GM23338 (cell line): ENCODE results near the gene RARRES2. TPM values are rescaled to one million over a fixed set of nuclear protein-coding genes. Genes with fewer than 3 reads are reported as not detected.
A peak's percentile ranks its signal among the peaks of the same experiment; 100 is the strongest.

Experiments
- ATAC-seq: fragments of 200-7000 bp; cut with Tn5 transposase; 3 replicates; pipeline ENCODE4 v1.9.1; 2020
- DNase-seq: peaks from one replicate; pipeline ENCODE4 v3.0.0-alpha.2; 2015; ENCODE audit warnings: low spot score
- H2AFZ ChIP-seq: fragments of 200-600 bp; sonication (generic); 2 replicates; pipeline ENCODE4 v1.8.0; 2016; ENCODE audit warnings: antibody characterized with exemption, mild to moderate bottlenecking, moderate library complexity
- H3F3A ChIP-seq: fragments of 200-600 bp; sonication (generic); replicated peaks from 2 replicates; pipeline ENCODE4 v1.8.0; 2017; ENCODE audit warnings: antibody characterized with exemption, mixed run types, low read depth
- H3K27ac ChIP-seq: fragments of 200-600 bp; sonication (generic); 2 replicates; pipeline ENCODE4 v1.6.1; 2016; ENCODE audit warnings: low read depth
- H3K27me3 ChIP-seq: fragments of 200-600 bp; sonication (generic); 2 replicates; pipeline ENCODE4 v1.8.0; 2016; ENCODE audit warnings: mild to moderate bottlenecking, mixed run types, moderate library complexity; ENCODE audit not compliant: insufficient read depth
- H3K36me3 ChIP-seq: fragments of 200-600 bp; sonication (generic); 2 replicates; pipeline ENCODE4 v1.8.0; 2016; ENCODE audit warnings: mild to moderate bottlenecking; ENCODE audit not compliant: insufficient read depth
- H3K4me1 ChIP-seq: fragments of 200-600 bp; sonication (generic); 2 replicates; pipeline ENCODE4 v1.8.0; 2016; ENCODE audit warnings: mild to moderate bottlenecking, moderate library complexity; ENCODE audit not compliant: insufficient read depth
- H3K4me2 ChIP-seq: fragments of 200-600 bp; sonication (generic); 2 replicates; pipeline ENCODE4 v1.7.1; 2017; ENCODE audit warnings: mixed run types
- H3K4me3 ChIP-seq: fragments of 200-600 bp; sonication (generic); 2 replicates; pipeline ENCODE4 v1.6.1; 2016; ENCODE audit warnings: mixed run types
- H3K79me2 ChIP-seq: fragments of 200-600 bp; sonication (generic); replicated peaks from 2 replicates; pipeline ENCODE4 v1.8.0; 2017; ENCODE audit warnings: mild to moderate bottlenecking; ENCODE audit not compliant: insufficient read depth
- H3K9me2 ChIP-seq: fragments of 200-600 bp; sonication (generic); 2 replicates; pipeline ENCODE4 v1.8.0; 2017; ENCODE audit not compliant: insufficient read depth
- H4K20me1 ChIP-seq: fragments of 200-600 bp; sonication (generic); replicated peaks from 2 replicates; pipeline ENCODE4 v1.8.0; 2017; ENCODE audit warnings: mild to moderate bottlenecking; ENCODE audit not compliant: insufficient read depth
- H3K27ac Mint-ChIP-seq: 2 replicates; pipeline ENCODE4 v1.8.0; 2020; ENCODE audit warnings: inconsistent platforms, mild to moderate bottlenecking, moderate library complexity, mixed read lengths
- H3K27me3 Mint-ChIP-seq: 3 replicates; pipeline ENCODE4 v1.8.0; 2022; ENCODE audit warnings: low read depth, mild to moderate bottlenecking, moderate library complexity, mixed read lengths, inconsistent platforms; ENCODE audit not compliant: insufficient read depth, poor library complexity
- H3K36me3 Mint-ChIP-seq: 3 replicates; pipeline ENCODE4 v1.8.0; 2021; ENCODE audit warnings: low read depth, mild to moderate bottlenecking, inconsistent platforms, moderate library complexity, mixed read lengths
- H3K4me1 Mint-ChIP-seq: 3 replicates; pipeline ENCODE4 v1.8.0; 2020; ENCODE audit warnings: mild to moderate bottlenecking, inconsistent platforms, mixed read lengths
- H3K4me3 Mint-ChIP-seq: 3 replicates; pipeline ENCODE4 v1.8.0; 2021; ENCODE audit warnings: moderate library complexity, mild to moderate bottlenecking, inconsistent platforms, mixed read lengths
- H3K9me3 Mint-ChIP-seq: 3 replicates; pipeline ENCODE4 v1.8.0; 2020; ENCODE audit warnings: moderate library complexity, mild to moderate bottlenecking, inconsistent platforms, mixed read lengths
- CREB1 ChIP-seq: fragments of 250-450 bp; sonication (Bioruptor Pico); IDR thresholded peaks from 2 replicates; pipeline ENCODE4 v1.5.0; 2020; ENCODE audit warnings: low read depth, mild to moderate bottlenecking, moderate library complexity
- polyA plus RNA-seq: library from polyadenylated mRNA; unstranded; fragments of >200 nt; fragmentation: Nextera tagmentation; extraction: Ambion mirVana; gene quantifications from 2 replicates; pipeline ENCODE4 v1.2.1, GENCODE V29; 2016
- total RNA-seq: library from RNA; depleted of rRNA; stranded (reverse); fragments of >200 nt; shearing (Covaris generic); gene quantifications from 2 replicates; pipeline ENCODE4 v1.2.3, GENCODE V29; 2014
- TF ChIP-seq, protein P1 (sequence below), 2 experiments: fragments of 200-600 bp in 1 of 2; sonication (generic) in 1 of 2; conservative IDR thresholded peaks; 2 replicates each; pipeline versions ENCODE4 v1.5.1 to v1.6.1; 2016 to 2017; ENCODE audit warnings: antibody characterized with exemption in 2 of 2, low read depth in 2 of 2, mild to moderate bottlenecking in 2 of 2, moderate library complexity in 1 of 2
- TF ChIP-seq, protein P2 (sequence below): fragments of 250-450 bp; sonication (Bioruptor Pico); IDR thresholded peaks from 2 replicates; pipeline ENCODE4 v1.5.0; 2020; ENCODE audit warnings: mild to moderate bottlenecking, moderate library complexity

Gene RARRES2
- total and polyA plus RNA-seq, 2 experiments from 2014 or later, result 169 to 314 TPM

DNA sequence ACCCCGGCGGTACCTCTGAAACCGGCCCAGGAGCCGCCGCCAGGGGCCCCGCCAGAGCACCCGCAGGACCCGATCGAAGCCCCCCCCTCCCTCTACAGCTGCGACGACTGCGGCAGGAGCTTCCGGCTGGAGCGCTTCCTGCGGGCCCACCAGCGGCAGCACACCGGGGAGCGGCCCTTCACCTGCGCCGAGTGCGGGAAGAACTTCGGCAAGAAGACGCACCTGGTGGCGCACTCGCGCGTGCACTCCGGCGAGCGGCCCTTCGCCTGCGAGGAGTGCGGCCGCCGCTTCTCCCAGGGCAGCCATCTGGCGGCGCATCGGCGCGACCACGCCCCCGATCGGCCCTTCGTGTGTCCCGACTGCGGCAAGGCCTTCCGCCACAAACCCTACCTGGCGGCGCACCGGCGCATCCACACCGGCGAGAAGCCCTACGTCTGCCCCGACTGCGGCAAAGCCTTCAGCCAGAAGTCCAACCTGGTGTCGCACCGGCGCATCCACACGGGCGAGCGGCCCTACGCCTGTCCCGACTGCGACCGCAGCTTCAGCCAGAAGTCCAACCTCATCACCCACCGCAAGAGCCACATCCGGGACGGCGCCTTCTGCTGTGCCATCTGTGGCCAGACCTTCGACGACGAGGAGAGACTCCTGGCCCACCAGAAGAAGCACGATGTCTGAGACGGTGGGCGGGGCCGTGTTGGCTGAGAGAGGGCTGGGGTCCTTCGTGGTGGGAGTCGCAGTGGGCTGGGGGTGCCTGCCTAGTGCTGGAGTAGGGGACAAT lies 31.0 kb upstream of the RARRES2 start:
- H3K9me2 ChIP-seq, result no peaks in the 10 kb centered on the region
- Mint-ChIP-seq H3K4me3 (no peak overlapping the region; the same call in 2 of the 3 replicates), H3K9me3 (no peaks in the 10 kb centered on the region), H3K27me3 (peaks cover 33% of the 10 kb centered on the region), H3K27ac (peak overlapping the region; percentile 80), H3K4me1 (peaks cover 67% of the 10 kb centered on the region), H3K36me3 (peaks cover 58% of the 10 kb centered on the region)
- H3K4me2 ChIP-seq, result no peak overlapping the region
- H4K20me1 ChIP-seq, result peaks cover 5% of the 10 kb centered on the region
- H3K27ac ChIP-seq, result no peak overlapping the region
- ATAC-seq (peak; percentile 7), DNase-seq (no peak)
- TF ChIP-seq, protein P1, sequence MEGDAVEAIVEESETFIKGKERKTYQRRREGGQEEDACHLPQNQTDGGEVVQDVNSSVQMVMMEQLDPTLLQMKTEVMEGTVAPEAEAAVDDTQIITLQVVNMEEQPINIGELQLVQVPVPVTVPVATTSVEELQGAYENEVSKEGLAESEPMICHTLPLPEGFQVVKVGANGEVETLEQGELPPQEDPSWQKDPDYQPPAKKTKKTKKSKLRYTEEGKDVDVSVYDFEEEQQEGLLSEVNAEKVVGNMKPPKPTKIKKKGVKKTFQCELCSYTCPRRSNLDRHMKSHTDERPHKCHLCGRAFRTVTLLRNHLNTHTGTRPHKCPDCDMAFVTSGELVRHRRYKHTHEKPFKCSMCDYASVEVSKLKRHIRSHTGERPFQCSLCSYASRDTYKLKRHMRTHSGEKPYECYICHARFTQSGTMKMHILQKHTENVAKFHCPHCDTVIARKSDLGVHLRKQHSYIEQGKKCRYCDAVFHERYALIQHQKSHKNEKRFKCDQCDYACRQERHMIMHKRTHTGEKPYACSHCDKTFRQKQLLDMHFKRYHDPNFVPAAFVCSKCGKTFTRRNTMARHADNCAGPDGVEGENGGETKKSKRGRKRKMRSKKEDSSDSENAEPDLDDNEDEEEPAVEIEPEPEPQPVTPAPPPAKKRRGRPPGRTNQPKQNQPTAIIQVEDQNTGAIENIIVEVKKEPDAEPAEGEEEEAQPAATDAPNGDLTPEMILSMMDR (conservative IDR thresholded peaks at IDR 0.05; ENCODE audit: low read depth in 2 of 2), result peak in 1 of 2 experiments; percentile 1; a peak in 1 of 4 replicates
- TF ChIP-seq, protein P2, sequence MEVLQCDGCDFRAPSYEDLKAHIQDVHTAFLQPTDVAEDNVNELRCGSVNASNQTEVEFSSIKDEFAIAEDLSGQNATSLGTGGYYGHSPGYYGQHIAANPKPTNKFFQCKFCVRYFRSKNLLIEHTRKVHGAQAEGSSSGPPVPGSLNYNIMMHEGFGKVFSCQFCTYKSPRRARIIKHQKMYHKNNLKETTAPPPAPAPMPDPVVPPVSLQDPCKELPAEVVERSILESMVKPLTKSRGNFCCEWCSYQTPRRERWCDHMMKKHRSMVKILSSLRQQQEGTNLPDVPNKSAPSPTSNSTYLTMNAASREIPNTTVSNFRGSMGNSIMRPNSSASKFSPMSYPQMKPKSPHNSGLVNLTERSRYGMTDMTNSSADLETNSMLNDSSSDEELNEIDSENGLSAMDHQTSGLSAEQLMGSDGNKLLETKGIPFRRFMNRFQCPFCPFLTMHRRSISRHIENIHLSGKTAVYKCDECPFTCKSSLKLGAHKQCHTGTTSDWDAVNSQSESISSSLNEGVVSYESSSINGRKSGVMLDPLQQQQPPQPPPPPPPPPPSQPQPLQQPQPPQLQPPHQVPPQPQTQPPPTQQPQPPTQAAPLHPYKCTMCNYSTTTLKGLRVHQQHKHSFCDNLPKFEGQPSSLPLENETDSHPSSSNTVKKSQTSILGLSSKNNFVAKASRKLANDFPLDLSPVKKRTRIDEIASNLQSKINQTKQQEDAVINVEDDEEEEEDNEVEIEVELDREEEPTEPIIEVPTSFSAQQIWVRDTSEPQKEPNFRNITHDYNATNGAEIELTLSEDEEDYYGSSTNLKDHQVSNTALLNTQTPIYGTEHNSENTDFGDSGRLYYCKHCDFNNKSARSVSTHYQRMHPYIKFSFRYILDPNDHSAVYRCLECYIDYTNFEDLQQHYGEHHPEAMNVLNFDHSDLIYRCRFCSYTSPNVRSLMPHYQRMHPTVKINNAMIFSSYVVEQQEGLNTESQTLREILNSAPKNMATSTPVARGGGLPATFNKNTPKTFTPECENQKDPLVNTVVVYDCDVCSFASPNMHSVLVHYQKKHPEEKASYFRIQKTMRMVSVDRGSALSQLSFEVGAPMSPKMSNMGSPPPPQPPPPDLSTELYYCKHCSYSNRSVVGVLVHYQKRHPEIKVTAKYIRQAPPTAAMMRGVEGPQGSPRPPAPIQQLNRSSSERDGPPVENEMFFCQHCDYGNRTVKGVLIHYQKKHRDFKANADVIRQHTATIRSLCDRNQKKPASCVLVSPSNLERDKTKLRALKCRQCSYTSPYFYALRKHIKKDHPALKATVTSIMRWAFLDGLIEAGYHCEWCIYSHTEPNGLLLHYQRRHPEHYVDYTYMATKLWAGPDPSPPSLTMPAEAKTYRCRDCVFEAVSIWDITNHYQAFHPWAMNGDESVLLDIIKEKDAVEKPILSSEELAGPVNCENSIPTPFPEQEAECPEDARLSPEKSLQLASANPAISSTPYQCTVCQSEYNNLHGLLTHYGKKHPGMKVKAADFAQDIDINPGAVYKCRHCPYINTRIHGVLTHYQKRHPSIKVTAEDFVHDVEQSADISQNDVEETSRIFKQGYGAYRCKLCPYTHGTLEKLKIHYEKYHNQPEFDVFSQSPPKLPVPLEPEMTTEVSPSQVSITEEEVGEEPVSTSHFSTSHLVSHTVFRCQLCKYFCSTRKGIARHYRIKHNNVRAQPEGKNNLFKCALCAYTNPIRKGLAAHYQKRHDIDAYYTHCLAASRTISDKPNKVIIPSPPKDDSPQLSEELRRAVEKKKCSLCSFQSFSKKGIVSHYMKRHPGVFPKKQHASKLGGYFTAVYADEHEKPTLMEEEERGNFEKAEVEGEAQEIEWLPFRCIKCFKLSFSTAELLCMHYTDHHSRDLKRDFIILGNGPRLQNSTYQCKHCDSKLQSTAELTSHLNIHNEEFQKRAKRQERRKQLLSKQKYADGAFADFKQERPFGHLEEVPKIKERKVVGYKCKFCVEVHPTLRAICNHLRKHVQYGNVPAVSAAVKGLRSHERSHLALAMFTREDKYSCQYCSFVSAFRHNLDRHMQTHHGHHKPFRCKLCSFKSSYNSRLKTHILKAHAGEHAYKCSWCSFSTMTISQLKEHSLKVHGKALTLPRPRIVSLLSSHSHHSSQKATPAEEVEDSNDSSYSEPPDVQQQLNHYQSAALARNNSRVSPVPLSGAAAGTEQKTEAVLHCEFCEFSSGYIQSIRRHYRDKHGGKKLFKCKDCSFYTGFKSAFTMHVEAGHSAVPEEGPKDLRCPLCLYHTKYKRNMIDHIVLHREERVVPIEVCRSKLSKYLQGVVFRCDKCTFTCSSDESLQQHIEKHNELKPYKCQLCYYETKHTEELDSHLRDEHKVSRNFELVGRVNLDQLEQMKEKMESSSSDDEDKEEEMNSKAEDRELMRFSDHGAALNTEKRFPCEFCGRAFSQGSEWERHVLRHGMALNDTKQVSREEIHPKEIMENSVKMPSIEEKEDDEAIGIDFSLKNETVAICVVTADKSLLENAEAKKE (CRISPR knock-in tag), result no peak
- no peak for TF ChIP-seq CREB1 (CRISPR knock-in tag)
- H3K4me1 ChIP-seq, result peaks cover 49% of the 10 kb centered on the region
- no peak overlapping the region for H2AFZ ChIP-seq
- H3F3A ChIP-seq, result peaks cover 33% of the 10 kb centered on the region
- peaks cover 42% of the 10 kb centered on the region for H3K79me2 ChIP-seq
- no peaks in the 10 kb centered on the region for H3K27me3 ChIP-seq
- H3K4me3 ChIP-seq, result no peak overlapping the region
- 0 out of 2 replicates have a peak, but pooled peaks cover 3% of the 10 kb centered on the region for H3K36me3 ChIP-seq
